H54 (cell line): ENCODE data around the gene C1QL1.
A peak's percentile ranks its signal among the peaks of the same experiment; 100 is the strongest.
"Not testable (repeated sequence)": the region's sequence is repeated elsewhere in the genome, so short reads cannot be mapped to it uniquely, and the experiment has no call there.

Source experiments
- DNase-seq: peaks from one replicate; pipeline ENCODE4 v3.0.0; 2011; ENCODE audit warnings: low spot score, mixed read lengths; ENCODE audit not compliant: insufficient read length
- FAIRE-seq: peaks from 3 replicates; lab custom pipeline; 2011; peaks lifted over from hg19 to GRCh38; lab: Jason Lieb, UNC
- POLR2A ChIP-seq: IDR thresholded peaks from 2 replicates; pipeline ENCODE4 v1.6.1; 2011; ENCODE audit warnings: low read depth, mild to moderate bottlenecking, low read length

Gene C1QL1

DNA sequence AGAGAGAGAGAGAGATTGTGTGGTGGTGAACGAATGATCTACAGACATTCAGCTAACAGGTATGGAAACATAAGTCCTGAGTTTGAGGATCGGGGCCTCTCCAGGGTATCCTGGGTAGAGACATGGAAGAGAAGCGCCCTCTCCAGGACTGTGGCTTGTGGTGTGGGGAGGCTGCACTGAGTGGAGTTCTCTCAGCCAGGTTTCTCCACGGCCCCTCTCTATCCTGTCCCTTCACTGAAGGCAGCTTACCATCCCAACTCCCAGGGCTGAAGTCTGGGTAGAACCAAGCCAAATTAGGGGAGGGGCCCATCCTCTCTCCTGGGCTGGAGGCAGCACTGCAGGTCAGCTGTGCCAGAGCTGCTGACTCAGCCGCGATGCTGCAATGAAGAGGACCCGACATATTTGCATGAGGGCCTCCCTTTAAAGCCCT is 6.2 kb downstream of the C1QL1 start:
- FAIRE-seq = no peak
- peak; percentile 79 for DNase-seq
- no peak for TF ChIP-seq POLR2A

DNA sequence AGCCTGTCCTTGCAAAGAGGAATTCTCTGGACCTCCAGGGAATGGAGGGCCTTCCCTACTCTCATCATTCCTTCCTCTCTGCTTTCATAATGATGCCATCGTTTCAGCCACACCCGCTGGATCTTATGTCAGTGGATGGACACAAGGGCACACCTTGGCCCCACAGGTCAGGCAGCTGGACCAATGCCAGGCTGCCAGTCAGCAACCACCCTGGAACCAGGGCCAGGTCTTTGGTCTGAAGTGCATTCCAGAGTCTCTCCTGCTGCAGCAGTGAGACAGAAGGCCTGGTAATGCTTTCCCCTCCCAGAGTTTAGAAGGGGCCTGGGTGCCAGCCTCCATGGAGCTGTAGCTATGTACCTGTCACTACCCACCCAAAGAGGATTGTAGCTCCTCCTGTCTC is 7.4 kb downstream of the C1QL1 start:
- no peak for TF ChIP-seq POLR2A
- no peak for DNase-seq
- no peak for FAIRE-seq

DNA sequence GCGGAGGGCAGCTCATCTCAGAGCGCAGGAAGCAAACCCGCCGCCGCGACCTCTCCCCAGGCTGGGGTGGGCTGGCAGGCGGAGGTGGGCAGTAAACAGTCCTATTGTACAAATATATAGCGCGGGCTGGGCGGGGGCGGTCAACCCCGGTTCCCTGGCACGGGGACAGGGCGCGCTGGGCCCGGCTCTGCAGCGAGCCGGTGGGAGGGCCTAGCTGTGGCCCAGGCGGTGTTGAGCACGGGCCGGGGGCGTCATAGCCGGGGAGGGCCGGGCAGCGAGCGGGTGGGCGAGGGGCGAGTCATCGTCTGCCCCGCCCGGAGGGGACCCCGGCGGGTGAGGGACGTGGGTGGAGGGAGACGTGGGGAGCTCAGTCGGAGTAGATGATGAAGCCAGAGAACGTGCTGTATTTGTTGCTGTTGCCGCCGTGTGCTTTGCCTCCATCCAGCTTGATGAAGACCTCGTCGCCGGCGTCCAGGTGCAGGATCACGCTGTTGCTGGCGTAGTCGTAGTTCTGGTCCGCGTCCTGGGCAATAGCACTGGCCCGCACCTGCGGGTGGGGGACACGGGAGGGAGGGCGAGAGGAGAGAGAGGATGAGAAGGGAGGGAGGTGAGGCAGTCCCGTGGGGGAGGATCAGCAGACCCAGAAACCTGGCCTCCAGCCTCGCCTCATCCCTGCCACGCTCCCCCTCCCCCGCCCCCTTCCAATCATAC is 8.1 kb downstream of the C1QL1 start:
- TF ChIP-seq POLR2A = no peak
- DNase-seq = no peak
- FAIRE-seq = no peak

DNA sequence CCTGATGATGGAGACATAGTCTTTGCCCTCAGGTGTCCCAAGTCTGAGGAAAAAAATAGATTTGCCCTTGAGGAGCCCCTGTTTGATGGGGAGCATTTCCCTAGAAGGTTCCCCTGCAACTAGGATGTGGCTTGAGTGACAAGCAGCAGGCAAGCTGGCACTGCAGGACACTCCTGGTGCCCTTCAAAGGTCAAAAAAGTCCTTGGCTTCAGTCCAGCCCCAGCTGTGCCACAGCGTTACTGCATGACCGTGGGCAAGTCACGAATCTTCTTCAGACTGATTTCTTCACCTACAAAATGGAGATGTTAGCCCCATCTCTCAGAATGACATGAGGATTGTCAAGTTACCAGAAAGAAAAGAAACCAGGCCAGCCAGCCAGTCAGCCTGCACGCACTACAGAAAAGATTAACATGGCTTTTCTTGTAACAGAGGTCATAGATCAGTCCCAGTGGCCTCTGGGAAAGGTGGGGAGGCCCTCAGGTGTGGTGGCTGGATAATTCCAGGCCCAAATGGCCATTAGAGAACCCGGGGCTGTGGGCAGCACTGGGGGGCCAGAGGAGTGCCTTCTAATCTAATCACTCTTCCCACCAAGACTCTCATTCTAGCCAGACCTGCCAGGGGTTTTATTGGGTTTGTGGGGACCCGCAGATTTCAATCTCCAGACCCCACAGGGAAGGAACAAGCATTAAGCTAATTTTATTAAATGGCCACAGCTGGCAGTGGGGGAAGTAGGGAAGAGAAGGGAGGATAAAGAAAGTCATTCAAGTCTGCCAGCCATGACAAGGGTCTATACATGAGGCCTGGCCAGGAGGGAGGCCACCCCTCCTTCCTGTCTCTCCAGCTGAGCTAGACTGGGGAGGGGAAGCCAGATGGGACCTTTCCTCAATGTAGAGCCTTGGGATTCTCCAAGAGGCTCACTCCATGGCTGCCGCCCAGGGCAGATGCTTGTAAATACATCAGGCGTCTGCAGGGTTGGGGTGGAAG is 10.8 kb downstream of the C1QL1 start:
- no peak for FAIRE-seq
- TF ChIP-seq POLR2A = no peak
- no peak for DNase-seq

DNA sequence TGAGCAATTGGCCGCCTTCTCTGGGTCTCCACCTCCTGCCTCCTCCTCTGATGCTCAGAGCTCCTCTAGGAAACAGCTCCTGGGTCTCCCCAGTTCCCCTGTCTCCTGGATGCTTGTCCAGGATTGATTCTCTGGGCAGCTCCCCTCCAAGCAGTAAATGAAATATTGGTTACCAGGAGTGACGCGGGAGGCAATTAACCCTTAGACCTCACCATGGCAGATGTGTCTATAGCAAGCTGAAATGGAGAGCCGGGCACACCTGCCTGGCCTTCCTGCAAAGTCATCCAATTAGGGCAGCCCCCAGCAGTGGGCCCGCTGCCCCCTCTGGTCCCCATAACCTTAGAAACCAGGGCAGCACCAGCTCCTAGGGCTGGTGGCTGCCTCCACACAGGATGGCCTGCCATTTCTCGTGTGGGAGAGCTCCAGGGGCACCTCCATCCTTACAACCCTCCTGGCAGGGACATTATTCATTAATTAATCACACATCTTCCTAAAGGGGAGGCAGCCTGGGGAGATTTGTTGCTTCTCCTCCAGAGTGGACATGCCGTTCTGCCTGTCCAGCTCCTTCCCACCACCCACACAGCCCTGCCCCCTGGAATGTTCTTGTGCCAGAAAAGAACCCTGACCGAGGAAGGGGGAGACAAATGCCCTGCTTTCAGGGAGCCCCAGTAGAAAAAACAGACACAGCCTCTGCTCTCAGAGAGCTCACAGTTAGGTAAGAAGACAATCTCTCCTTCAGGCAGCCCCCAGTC is 12.3 kb downstream of the C1QL1 start:
- FAIRE-seq = no peak
- no peak for DNase-seq
- no peak for TF ChIP-seq POLR2A

DNA sequence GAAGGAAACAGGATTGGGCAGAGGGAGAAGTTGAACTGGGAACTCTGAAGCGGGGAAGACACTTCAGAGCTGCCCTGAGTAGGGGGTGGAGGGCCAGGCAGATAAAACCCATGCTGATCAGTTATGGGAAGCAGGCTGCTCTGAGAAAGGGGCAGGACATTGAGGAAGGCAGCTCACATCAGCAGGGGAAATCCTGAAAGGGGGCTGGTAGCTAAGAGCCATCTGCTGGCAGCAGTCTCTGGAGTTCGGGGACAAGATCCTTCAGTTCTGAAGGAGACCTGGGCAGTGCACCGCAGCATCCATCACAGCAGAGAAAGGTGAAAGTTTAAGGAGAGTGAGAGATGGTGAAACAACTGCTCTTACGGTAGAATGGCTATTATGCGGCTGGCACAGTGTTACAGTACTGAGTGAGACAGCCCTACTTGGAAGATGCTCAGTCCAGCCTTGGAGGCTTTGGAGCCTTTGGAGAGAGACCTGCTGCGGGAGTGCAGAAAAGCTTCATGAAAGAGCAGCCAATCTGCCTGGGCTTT is 15.1 kb downstream of the C1QL1 start:
- no peak for DNase-seq
- no peak for TF ChIP-seq POLR2A
- FAIRE-seq = no peak

DNA sequence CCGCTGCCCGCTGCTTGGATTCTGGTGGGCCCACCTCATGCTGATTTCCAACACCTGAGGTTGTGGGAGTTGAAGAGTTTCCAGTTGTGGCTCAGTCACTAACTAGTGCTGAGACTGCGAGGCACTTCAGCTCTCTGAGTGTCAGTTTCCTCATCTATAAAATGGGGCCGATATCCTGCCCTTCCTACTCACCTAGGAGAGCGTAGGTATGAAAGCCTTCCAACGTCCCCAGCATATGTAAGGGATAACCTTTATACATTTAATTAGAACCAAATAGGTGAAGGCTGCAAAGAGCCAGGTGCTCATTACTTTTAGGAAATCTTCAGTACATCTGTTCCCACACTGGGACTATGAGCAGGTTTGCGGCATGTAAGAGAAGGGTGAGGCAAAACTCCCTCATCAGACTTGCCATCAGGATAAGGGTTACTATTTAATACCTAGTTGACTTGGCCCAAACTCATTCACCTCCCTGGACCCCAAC is 19.7 kb downstream of the C1QL1 start:
- no peak for TF ChIP-seq POLR2A
- DNase-seq (no peak), FAIRE-seq (no peak)

DNA sequence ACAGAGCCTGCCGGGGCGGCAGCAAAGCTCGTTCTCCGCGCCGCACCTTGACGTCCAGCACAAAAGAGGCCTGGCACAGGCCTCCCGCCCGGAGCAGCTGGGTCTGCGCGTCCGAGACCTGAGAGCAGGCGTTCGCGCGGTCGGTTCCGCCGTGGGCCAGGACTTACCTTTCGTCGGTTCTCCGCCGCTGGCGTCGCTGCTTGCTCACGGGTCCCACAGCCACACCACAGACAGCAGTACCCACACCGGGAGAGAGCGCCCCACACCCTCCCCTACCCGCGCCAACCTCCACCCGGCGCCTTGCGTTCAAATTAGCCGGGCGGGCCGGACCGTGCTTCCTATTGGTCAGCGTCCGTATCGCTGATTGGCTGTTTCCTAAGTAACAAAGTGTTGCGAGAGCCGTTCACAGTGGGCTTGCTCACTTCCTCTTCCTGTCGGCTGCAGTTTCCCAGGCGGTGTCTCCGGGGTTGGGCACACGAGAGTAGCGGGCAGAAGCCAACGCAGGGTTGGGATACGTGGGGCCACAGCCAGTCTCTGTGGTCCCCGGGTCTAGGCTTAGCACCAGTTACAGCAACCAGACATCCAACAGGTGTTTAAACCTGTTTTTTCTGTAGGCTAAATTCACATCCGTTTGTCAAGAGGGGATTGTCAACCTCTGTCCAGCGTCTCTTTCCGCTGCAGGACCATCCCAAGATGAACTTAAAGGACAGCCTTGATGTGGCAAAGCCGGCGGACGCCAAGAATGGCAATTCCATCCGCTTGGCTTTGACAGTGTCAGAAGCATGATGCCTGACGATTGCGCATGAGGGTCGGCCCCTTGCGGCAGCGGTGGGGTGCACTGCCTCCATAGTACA is 20.4 kb downstream of the C1QL1 start, which contains the start of gene KIF18B:
Gene KIF18B (minus strand): TSS at position 313 of the 854 bp plus-strand sequence. CDS start 11,429 bp downstream, outside the sequence.
- TF ChIP-seq POLR2A = peak; percentile 91

DNA sequence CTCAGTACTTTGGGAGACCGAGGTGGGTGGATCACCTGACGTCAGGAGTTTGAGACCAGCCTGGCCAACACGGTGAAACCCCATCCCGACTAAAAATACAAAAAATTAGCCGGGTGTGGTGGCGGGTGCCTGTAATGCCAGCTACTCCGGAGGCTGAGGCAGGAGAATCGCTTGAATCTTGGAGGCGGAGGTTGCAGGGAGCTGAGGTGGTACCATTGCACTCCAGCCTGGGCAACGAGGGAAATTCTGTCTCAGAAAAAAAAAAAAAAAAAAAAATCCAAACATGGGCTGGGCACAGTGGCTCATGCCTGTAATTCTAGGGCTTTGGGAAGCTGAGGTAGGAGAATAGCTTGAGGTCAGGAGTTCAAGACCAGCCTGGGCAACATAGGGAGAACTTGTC is 22.5 kb downstream of the C1QL1 start:
- not testable (repeated sequence) for DNase-seq, FAIRE-seq

More for the DNA sequence above, 20.4 kb downstream of the C1QL1 start, which contains the start of gene KIF18B:
- FAIRE-seq = peak; percentile 84
- peak; percentile 100 for DNase-seq

DNA sequence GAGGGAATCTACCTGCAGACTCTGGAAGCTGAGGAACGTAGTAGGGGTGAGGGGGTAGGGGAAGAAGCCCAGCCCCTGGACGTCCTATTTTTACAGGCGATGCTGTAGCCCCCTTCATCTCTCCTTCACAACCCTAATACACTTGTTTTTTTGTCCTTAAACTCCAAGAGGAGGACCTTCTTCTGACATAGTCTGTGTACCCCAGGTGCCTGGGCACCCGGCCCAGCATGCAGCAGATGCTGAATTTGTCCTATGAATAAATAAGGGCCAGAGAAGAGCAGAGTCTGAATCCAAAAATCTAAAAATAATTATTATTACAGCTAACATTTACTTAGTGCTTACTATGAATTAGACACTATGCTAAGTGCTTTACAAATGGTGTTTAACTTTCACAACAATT is 25.6 kb downstream of the C1QL1 start:
- no peak for TF ChIP-seq POLR2A
- no peak for FAIRE-seq

DNA sequence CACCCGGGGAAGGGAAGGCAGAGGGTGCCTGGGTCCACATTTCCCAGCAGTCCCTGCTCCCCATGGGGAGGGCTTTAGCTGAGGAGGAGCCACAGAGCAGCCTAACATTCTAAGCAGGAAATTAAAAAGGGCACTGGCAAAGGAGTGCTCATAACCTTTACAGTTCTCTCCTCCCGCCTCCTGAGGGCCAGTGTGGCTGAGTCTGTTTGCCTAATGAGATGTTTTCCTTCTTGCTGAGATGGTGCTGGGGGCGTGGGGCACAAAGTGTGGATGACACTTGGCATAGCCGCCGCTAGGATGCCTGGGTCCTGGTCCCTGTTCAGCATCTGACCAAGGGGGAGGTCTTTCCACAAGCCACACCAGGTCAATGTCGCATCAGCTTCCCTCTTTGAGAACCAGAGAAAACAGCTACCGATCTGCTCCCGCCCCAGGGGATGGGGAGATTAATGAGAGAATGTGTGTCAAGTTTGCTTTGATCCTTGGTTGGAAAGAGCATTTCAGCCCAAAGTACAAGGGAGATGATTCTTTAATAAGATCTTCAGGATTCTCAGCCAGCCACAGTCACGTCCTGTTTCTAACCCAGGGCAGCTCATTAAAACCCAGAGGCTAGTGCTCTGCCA is 26.3 kb downstream of the C1QL1 start:
- no peak for FAIRE-seq
- TF ChIP-seq POLR2A = 0 out of 2 replicates have a peak, but pooled peaks have one; percentile 8
- no peak for DNase-seq

More for the DNA sequence above, 25.6 kb downstream of the C1QL1 start:
- DNase-seq = no peak

DNA sequence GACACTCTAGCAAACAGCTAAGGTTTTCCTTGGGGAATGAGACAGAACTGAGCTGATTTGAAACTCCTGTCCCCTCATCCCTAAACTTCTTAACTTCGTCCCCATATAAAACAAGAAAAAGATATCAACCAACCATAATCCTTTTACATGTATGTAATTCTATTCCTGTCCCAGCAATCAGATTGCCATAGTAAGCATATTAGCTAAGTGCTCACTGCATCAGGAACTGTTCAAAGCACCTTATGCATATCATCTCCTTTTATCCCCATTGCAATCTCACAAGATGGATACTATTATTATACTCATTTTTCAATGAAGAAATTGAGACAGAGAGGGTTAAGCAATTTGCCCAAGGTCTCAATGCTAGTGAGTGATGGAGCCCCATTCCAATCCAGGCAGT is 27.3 kb downstream of the C1QL1 start:
- TF ChIP-seq POLR2A = no peak
- no peak for FAIRE-seq

DNA sequence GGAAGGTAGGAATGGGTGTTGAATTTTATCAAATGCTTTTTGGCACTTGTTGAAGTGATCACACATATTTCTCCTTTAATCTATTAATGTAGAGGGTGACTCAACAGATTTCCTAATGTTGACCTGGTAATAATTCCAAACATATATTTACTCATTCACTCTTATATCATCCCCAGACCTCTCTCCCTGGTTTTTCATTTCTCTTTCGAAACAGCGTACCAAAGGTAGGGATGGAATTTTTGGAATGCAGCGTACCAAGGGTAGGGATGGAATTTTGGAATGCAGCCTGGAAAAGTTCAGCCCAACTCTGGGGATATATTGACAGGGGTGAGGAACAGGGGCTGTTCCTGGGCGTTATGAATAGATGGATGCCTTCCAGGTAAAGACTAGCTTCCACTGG is 27.8 kb downstream of the C1QL1 start:
- FAIRE-seq = no peak
- DNase-seq = no peak
- no peak for TF ChIP-seq POLR2A

More for the DNA sequence above, 27.3 kb downstream of the C1QL1 start:
- DNase-seq = no peak
